Measurements from ENCODE around the gene WNT7B. TPM values are rescaled to one million over a fixed set of nuclear protein-coding genes. Genes with fewer than 3 reads are reported as not detected.

The WNT7B gene
- total RNA-seq, 1 experiment from 2014 or later: 0.33 TPM

- DNase-seq (ENCODE audit: low spot score): no peak
- ATAC-seq: no peak
- Mint-ChIP-seq H3K9me3 (no peaks in the 10 kb centered on the region), H3K36me3 (no peaks in the 10 kb centered on the region), H3K4me3 (no peak overlapping the region), H3K27ac (no peak overlapping the region), H3K27me3 (ENCODE audit: low read depth) (no peaks in the 10 kb centered on the region), H3K4me1 (peaks cover 2% of the 10 kb centered on the region; the same call in 1 of the 2 replicates)
- POLR2A ChIA-PET: no interaction called here
- TF ChIP-seq FOXK1 (CRISPR knock-in tag; IDR thresholded peaks at IDR 0.05) (no peak), ARID4B (CRISPR knock-in tag; IDR thresholded peaks at IDR 0.05; ENCODE audit: borderline replicate concordance) (no peak), HMGXB4 (CRISPR knock-in tag; IDR thresholded peaks at IDR 0.05) (no peak), SMAD4 (CRISPR knock-in tag; IDR thresholded peaks at IDR 0.05) (no peak), OVOL2 (CRISPR knock-in tag; IDR thresholded peaks at IDR 0.05; ENCODE audit: borderline replicate concordance) (no peak), ERG (CRISPR knock-in tag; IDR thresholded peaks at IDR 0.05) (no peak), IRF2 (CRISPR knock-in tag; IDR thresholded peaks at IDR 0.05; ENCODE audit: borderline replicate concordance, low read depth) (no peak), TEAD1 (CRISPR knock-in tag; IDR thresholded peaks at IDR 0.05) (no peak), FOXJ3 (CRISPR knock-in tag; IDR thresholded peaks at IDR 0.05; ENCODE audit: borderline replicate concordance) (no peak), ZNF396 (CRISPR knock-in tag; IDR thresholded peaks at IDR 0.05; ENCODE audit: borderline replicate concordance) (no peak), USF2 (CRISPR knock-in tag; IDR thresholded peaks at IDR 0.05) (no peak), STAT6 (CRISPR knock-in tag; conservative IDR thresholded peaks at IDR 0.05; ENCODE audit: low read depth) (no peak), ATF3 (CRISPR knock-in tag; conservative IDR thresholded peaks at IDR 0.05) (no peak), ZNF263 (CRISPR knock-in tag; IDR thresholded peaks at IDR 0.05; ENCODE audit: low read depth) (no peak), ZNF425 (CRISPR knock-in tag; conservative IDR thresholded peaks at IDR 0.05) (no peak)
- CTCF ChIA-PET: interaction anchor here (1.0 to 1.9 kb wide), 3 partner anchors 11 to 95 kb away, joined by 4 to 6 read pairs (median 4); no protein-coding TSS in a partner anchor
These were observed 18.0 kb downstream of the WNT7B start for GRCh38 chr22:45958971-45959370.
